GM19324 (cell line): Measurements from ENCODE around the gene PPFIA3.
"Not testable (repeated sequence)": the region's sequence is repeated elsewhere in the genome, so short reads cannot be mapped to it uniquely, and the experiment has no call there.

ENCODE experiments used
- ATAC-seq: cut with Tn5 transposase; IDR thresholded peaks from one replicate; pipeline ENCODE4 v1.9.1; 2021; ENCODE audit warnings: mild to moderate bottlenecking, moderate library complexity; ENCODE audit not compliant: unreplicated experiment, low FRiP score

Gene PPFIA3

DNA sequence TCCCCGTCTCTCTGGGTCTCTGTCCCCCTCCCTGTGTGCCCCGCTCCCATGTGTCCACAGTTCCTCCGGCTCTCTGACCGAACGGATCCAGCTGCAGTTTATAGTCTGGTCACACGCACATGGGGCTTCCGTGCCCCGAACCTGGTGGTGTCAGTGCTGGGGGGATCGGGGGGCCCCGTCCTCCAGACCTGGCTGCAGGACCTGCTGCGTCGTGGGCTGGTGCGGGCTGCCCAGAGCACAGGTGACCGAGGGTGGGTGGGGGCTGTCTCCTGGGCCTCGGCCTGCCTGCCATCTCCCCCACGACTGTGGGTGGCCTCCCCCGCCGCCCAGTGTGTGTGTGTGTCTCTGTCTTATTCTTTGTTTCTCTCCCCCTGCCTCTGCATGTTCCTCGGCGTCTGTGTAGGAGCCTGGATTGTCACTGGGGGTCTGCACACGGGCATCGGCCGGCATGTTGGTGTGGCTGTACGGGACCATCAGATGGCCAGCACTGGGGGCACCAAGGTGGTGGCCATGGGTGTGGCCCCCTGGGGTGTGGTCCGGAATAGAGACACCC is 48.6 kb downstream of the PPFIA3 start:
- ATAC-seq = no peak

DNA sequence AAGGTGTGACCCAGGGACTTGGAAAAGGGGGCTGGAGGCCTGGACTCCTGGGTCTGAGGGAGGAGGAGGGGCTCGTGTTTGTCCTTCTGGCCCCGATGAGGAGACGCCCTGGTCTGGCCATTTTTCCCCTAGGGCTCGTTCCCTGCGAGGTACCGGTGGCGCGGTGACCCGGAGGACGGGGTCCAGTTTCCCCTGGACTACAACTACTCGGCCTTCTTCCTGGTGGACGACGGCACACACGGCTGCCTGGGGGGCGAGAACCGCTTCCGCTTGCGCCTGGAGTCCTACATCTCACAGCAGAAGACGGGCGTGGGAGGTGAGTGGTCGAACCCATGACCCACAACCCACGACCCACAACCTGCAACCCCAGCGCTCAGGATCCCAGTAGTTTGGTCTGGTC is 49.1 kb downstream of the PPFIA3 start:
- no peak for ATAC-seq

DNA sequence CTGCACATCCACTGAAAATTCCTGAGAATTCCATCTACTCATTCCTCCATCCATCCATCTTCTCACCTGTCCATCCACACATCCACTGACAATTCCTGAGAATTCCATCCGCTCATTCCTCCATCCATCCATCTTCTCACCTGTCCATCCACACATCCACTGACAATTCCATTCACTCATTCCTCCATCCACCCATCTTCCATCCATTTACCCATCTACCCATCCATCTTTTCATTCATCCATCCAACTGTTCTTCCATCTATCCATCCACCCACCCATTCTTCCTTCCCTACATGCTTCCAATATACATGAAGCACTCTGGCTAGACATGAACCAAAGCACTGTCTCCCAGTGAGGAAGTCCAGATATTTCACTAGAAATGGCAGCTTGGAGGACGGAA is 53.9 kb downstream of the PPFIA3 start:
- no peak for ATAC-seq

DNA sequence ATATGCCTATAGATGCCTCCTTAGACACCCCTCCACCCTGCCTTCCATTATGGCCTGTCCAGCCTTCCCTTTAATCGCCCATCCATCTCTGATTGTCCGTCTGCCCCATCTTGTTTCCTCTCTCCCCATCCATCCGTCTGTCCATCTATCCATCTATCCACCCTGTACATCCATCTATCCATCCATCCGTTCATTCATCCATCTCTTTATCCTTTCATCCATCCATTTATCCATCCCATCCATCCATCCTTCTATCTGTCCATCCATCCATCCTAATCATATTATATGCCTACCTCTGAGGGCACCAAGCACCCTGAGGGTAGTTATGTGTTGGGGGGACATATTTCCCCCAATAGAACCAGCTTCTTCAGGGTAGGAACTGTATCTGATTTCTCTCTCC is 61.3 kb downstream of the PPFIA3 start:
- no peak for ATAC-seq

DNA sequence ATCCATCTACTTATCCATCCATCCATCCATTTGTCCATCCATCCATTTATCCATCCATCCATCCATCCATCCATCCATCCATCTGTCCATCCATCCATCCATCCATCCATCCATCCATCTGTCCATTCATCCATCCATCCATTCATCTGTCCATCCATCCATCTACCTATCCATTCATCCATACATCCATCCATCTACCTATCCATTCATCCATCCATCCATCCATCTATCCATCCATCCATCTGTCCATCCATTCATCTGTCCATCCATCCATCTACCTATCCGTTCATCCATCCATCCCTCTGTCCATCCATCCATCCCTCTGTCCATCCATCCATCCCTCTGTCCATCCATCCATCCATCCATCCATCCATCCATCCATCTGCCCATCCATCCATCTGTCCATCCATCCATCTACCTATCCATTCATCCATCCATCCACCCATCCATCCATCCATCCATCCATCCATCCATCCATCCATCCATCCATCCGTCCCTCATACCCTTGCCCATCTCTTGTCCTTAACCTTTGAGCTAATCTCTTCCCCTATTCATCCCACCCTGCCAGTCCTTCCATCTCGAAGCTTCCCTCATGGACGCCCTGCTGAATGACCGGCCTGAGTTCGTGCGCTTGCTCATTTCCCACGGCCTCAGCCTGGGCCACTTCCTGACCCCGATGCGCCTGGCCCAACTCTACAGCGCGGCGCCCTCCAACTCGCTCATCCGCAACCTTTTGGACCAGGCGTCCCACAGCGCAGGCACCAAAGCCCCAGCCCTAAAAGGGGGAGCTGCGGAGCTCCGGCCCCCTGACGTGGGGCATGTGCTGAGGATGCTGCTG is 62.9 kb downstream of the PPFIA3 start:
- ATAC-seq = not testable (repeated sequence)

DNA sequence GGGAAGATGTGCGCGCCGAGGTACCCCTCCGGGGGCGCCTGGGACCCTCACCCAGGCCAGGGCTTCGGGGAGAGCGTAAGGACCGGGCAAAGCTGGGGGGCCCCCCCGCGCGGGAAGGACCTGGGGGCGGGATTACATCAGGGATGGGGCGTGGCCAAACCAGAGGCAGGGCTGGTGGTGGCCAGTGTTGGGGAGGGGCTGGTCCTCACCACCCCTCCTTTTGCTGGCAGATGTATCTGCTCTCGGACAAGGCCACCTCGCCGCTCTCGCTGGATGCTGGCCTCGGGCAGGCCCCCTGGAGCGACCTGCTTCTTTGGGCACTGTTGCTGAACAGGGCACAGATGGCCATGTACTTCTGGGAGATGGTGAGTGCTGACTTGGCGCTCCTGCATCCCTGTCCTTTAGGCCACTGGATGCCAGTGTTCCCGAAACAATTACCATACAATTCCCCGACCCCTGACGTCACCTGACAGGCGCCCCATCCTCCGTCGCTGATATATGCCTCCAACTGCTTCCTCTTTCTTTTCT is 63.6 kb downstream of the PPFIA3 start:
- no peak for ATAC-seq

DNA sequence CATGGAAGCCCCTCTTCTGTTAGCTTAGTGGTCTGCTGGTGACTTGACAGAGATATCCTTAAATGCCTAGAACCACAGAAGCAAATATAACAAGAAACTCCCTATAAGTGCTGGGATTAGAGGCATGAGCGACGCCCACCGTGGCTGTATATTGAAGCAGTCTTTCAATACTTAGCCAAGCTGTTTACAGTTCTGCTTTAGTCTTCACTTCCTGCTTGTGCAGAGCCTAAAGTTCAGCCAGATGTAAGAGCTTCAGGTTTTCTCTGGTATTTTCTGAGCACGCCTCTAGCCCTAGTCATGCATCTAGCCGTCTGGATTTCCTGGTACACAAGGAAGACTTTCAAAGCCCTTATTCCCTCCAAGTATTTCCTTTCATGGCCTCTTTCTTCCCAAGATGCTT is 66.8 kb downstream of the PPFIA3 start:
- ATAC-seq = no peak

DNA sequence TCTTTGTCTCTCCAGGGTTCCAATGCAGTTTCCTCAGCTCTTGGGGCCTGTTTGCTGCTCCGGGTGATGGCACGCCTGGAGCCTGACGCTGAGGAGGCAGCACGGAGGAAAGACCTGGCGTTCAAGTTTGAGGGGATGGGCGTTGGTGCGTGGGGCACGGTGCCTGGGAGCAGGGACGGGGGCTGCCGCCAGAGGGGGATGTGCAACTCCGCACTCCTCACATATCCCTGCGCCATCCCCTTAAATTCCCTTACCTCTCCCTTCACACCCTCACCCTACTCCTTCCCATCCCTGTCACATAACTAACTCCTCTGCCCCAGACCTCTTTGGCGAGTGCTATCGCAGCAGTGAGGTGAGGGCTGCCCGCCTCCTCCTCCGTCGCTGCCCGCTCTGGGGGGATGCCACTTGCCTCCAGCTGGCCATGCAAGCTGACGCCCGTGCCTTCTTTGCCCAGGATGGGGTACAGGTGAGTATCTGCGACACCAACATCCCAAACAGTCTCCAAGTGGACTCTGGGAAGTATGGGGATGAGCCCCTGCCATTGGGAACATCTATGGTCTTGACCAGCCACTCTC is 69.4 kb downstream of the PPFIA3 start:
- no peak for ATAC-seq

DNA sequence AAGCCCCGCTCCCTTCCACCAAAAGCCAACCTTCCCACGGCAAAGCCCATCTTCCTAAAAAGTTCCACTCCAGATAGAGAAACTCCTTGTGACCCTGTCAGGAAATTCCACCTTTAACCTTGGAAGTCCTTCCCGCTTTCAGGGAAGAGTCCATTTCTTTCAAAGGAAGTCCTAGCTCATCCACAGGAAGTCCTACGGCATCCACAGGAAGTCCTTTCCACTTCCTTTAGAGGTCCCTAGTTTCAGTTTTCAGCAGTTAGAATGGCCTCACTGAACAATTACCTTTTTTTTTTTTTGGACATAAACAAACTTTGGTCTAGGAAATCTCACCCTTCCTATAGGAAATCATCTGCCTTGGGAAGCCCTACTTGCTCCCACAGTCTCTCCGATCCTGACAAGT is 69.9 kb downstream of the PPFIA3 start:
- ATAC-seq = no peak

DNA sequence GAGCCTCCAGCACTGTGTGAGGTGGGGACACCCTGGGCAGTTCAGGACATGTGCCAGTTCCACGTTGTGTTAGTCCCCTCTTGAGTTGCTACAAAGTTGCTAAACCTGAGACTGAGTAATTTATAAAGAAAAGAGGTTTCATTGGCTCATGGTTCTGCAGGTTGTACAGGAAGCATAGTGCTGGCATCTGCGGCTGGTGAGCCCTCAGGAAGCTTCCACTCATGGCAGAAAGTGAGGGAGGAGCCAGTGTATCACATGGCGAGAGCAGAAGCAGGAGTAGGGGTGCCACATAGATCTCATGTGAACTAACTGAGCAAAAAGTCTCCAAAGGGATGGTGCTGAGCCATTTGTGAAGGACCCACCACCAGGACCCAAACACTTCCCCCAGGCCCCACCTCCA is 71.4 kb downstream of the PPFIA3 start:
- no peak for ATAC-seq

DNA sequence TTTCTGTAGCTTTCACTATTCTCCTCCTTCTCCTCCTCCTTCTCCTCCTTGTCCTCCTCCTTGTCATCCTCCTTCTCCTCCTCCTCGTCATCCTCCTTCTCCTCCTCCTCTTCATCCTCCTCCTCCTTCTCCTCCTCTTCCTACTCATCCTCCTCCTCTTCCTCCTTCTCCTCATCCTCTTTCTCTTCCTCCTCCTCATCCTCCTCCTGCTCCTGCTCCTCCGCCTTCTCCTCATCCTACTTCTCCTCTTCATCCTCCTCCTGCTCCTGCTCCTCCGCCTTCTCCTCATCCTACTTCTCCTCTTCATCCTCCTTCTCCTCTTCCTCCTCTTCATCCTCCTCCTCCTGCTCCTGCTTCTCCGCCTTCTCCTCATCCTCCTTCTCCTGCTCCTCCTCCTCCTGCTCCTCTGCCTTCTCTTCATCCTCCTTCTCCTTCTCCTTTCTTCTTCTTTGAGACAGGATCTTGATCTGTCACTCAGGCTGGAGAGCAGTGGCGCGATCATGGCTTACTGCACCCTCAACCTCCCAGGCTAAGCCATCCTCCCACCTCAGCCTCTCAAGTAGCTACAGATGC is 74.6 kb downstream of the PPFIA3 start:
- ATAC-seq = no peak

DNA sequence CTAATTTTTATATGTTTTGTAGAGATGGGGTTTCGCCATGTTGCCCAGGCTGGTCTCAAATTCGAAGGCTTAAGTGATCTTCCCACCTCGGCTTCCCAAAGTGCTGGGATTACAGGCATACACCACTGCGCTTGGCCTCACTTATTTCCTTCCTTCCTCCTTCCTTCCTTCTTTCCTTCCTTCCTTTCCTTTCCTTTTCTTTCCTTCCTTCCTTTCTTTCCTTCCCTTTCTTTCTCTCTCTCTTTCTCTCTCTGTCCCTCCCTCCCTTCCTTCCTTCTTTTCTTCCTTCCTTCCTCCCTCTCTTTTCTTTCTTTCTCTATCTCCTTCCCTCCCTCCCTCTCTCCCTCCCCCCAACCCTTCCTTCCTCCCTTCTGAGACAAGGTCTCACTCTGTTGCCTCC is 75.1 kb downstream of the PPFIA3 start:
- ATAC-seq = no peak

DNA sequence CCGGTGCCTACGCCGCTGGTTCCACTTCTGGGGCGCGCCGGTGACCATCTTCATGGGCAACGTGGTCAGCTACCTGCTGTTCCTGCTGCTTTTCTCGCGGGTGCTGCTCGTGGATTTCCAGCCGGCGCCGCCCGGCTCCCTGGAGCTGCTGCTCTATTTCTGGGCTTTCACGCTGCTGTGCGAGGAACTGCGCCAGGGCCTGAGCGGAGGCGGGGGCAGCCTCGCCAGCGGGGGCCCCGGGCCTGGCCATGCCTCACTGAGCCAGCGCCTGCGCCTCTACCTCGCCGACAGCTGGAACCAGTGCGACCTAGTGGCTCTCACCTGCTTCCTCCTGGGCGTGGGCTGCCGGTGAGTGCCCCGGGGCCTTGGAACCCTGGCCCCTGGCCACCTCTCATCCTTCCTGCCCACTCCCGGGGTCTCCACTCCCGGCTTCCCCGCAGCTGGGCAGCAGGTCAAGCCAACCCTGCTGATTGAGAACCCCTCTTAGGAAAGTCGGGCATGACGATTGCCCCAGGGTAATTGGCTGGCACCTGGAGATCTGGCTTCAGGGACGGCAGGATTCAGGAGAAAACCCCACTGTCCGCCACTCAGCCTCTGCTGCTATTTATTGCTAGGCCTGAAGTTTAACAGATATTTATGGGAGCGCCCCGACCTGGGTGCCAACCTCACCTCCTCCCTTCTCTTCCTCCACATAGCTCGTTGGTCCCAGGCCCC is 77.3 kb downstream of the PPFIA3 start:
- no peak for ATAC-seq

DNA sequence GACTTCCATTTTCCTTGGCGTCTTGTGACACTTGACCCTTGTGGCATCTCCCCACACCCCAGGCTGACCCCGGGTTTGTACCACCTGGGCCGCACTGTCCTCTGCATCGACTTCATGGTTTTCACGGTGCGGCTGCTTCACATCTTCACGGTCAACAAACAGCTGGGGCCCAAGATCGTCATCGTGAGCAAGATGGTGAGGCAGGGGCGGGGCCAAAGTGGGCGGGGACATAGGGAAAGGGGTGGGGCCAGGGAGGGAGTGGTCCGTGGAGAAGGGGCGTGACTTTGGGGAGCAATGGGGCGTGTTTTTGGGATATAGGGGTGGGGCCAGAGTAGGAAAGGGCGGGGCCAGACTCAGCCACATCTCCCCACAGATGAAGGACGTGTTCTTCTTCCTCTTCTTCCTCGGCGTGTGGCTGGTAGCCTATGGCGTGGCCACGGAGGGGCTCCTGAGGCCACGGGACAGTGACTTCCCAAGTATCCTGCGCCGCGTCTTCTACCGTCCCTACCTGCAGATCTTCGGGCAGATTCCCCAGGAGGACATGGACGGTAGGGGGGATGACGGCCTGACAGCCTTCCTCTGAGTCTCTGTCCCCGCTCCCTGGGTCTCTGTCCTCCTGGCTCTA is 81.0 kb downstream of the PPFIA3 start:
- no peak for ATAC-seq
